ENCODE data around the gene BUB1B.

The BUB1B gene

GRCh38 chr15:40264321-40265153 is 103.7 kb downstream of the BUB1B start:
- no peak overlapping the region for H3K4me3 ChIP-seq (ENCODE audit: low read depth, low read length)

GRCh38 chr15:40265355-40265754 is 104.5 kb downstream of the BUB1B start:
- no peak for DNase-seq
- H3K36me3 ChIP-seq: no peaks in the 10 kb centered on the region
- no peaks in the 10 kb centered on the region for H3K27me3 ChIP-seq (ENCODE audit: insufficient read depth, low read depth, severe bottlenecking)
- H3K4me3 ChIP-seq (ENCODE audit: low read depth, low read length): no peak overlapping the region
- TF ChIP-seq CTCF (IDR thresholded peaks at IDR 0.05; ENCODE audit: low read depth, low read length): no peak
- H3K9me3 ChIP-seq (ENCODE audit: severe bottlenecking): no peaks in the 10 kb centered on the region
- no peak overlapping the region for H3K27ac ChIP-seq

More at GRCh38 chr15:40264321-40265153, 103.7 kb downstream of the BUB1B start:
- H3K27me3 ChIP-seq (ENCODE audit: insufficient read depth, low read depth, severe bottlenecking): no peaks in the 10 kb centered on the region
- H3K9me3 ChIP-seq (ENCODE audit: severe bottlenecking): no peaks in the 10 kb centered on the region
- H3K36me3 ChIP-seq: no peaks in the 10 kb centered on the region
- no peak overlapping the region for H3K27ac ChIP-seq
- no peak for TF ChIP-seq CTCF (IDR thresholded peaks at IDR 0.05; ENCODE audit: low read depth, low read length)
- DNase-seq: no peak

GRCh38 chr15:40265875-40266274 is 105.0 kb downstream of the BUB1B start:
- TF ChIP-seq CTCF (IDR thresholded peaks at IDR 0.05; ENCODE audit: low read depth, low read length): no peak
- Histone ChIP-seq H3K36me3 (no peaks in the 10 kb centered on the region), H3K27ac (no peak overlapping the region), H3K9me3 (ENCODE audit: severe bottlenecking) (no peaks in the 10 kb centered on the region), H3K27me3 (ENCODE audit: insufficient read depth, low read depth, severe bottlenecking) (no peaks in the 10 kb centered on the region), H3K4me3 (ENCODE audit: low read depth, low read length) (no peak overlapping the region)
- DNase-seq: no peak

- no peak for DNase-seq
These were observed 106.0 kb downstream of the BUB1B start for GRCh38 chr15:40266828-40267304.

GRCh38 chr15:40267670-40268069 is 106.8 kb downstream of the BUB1B start:
- no peaks in the 10 kb centered on the region for H3K27me3 ChIP-seq (ENCODE audit: insufficient read depth, low read depth, severe bottlenecking)
- DNase-seq: no peak
- H3K4me3 ChIP-seq (ENCODE audit: low read depth, low read length): no peak overlapping the region
- H3K9me3 ChIP-seq (ENCODE audit: severe bottlenecking): no peaks in the 10 kb centered on the region
- no peaks in the 10 kb centered on the region for H3K36me3 ChIP-seq
- H3K27ac ChIP-seq: no peak overlapping the region
- TF ChIP-seq CTCF (IDR thresholded peaks at IDR 0.05; ENCODE audit: low read depth, low read length): no peak

More at GRCh38 chr15:40266828-40267304, 106.0 kb downstream of the BUB1B start:
- Histone ChIP-seq H3K36me3 (no peaks in the 10 kb centered on the region), H3K27me3 (ENCODE audit: insufficient read depth, low read depth, severe bottlenecking) (no peaks in the 10 kb centered on the region), H3K27ac (no peak overlapping the region), H3K9me3 (ENCODE audit: severe bottlenecking) (no peaks in the 10 kb centered on the region), H3K4me3 (ENCODE audit: low read depth, low read length) (no peak overlapping the region)
- TF ChIP-seq CTCF (IDR thresholded peaks at IDR 0.05; ENCODE audit: low read depth, low read length): no peak

Measured in WERI-Rb-1 (cell line).